Fibroblast of pulmonary artery (primary cell): ENCODE data around the gene PRKAR2B.

Experiments
- DNase-seq: peaks from one replicate; pipeline ENCODE4 v3.0.0-alpha.2; 2010; ENCODE audit warnings: low read depth
- H3K4me3 ChIP-seq: replicated peaks from 2 replicates; pipeline ENCODE4 v1.5.1; 2011; ENCODE audit warnings: low read depth, mild to moderate bottlenecking, control low read depth, low read length, moderate library complexity
- CTCF ChIP-seq: IDR thresholded peaks from 2 replicates; pipeline ENCODE4 v1.5.1; 2011; ENCODE audit warnings: mild to moderate bottlenecking, control low read depth, low read length, inconsistent platforms; ENCODE audit errors: missing control alignments

Gene PRKAR2B

GRCh38 chr7:107002529-107002998, 41.9 kb upstream of the PRKAR2B start:
- H3K4me3 ChIP-seq, result no peak overlapping the region
- DNase-seq, result no peak
- no peak for TF ChIP-seq CTCF

GRCh38 chr7:107007007-107007891, 37.3 kb upstream of the PRKAR2B start:
- no peak for DNase-seq
- no peak for TF ChIP-seq CTCF
- no peak overlapping the region for H3K4me3 ChIP-seq

DNA sequence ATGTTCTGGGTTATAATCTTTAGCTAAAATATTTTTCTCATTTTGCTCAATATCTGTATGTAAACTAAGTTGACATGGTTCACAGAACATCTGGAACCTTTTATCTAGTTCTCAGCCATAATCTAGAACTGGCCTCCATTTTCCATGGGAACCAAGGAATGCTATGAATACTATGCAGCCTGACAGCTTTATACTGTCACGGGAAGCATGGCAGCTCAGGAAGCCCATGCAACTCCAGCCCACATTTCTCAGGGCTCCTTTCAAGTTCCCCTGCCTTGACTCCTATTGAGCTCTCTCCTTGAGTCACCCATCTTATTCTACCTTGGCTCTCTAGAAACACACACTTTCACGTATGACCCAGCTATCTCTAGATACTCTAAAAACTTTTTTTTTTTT, 36.6 kb upstream of the PRKAR2B start:
- DNase-seq, result no peak
- no peak for TF ChIP-seq CTCF

DNA sequence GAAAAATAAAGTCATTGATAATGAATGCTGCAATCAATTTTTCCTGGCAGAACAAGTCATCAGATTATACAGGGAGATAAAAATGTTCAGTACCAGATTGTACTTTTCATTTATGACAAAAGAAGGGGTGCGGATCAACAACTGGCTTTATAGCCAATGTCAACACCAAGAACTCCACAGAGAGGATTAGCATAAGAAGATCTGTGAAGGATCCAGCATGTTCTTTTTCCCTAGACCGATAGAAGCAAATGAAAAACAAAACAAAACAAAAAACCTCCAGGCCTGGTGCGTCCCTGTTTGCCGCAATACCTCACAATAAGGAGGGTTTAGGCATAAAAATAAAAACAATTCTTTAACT, 34.7 kb upstream of the PRKAR2B start:
- no peak overlapping the region for H3K4me3 ChIP-seq
- no peak for TF ChIP-seq CTCF
- DNase-seq, result no peak

More for the DNA sequence above, 36.6 kb upstream of the PRKAR2B start:
- H3K4me3 ChIP-seq, result no peak overlapping the region

- DNase-seq, result no peak
- H3K4me3 ChIP-seq, result no peak overlapping the region
- TF ChIP-seq CTCF, result no peak
These were observed 31.8 kb upstream of the PRKAR2B start for GRCh38 chr7:107012691-107013090.

GRCh38 chr7:107014387-107015023, 30.0 kb upstream of the PRKAR2B start:
- no peak overlapping the region for H3K4me3 ChIP-seq
- peak; percentile 9 for DNase-seq
- TF ChIP-seq CTCF, result no peak

- H3K4me3 ChIP-seq, result no peak overlapping the region
- no peak for TF ChIP-seq CTCF
- no peak for DNase-seq
These were observed 28.2 kb upstream of the PRKAR2B start for GRCh38 chr7:107016312-107016711.
